ENCODE data around the gene SENP7.

Gene SENP7

DNA sequence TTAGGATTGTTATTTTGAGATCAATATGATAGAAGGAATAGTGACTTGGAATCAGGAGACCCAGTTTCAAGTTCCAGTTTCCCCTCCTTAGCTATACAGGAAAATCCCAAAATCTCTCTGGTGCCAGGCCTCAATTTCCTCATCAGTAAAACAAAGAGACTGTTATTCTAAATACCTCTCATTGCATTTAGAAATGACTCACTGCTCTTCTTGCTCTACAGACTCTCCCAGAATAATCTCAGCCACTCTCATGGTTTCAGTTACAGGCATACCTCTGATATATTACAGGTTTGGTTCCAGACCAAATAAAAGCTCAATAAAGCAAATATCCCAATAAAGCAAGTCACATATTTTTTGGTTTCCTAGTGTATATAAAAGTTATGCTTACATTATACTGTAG, 221.0 kb downstream of the SENP7 start:
- Histone ChIP-seq H3K9me2 (replicated peaks; ENCODE audit: control insufficient read depth, low read length) (no peaks in the 10 kb centered on the region), H3K79me2 (ENCODE audit: control insufficient read depth, low read length) (no peaks in the 10 kb centered on the region), H3K9me3 (ENCODE audit: control insufficient read depth, insufficient read depth, low read length) (no peaks in the 10 kb centered on the region), H3K27me3 (ENCODE audit: control insufficient read depth, low read length) (no peaks in the 10 kb centered on the region), H3K4me2 (ENCODE audit: low read length) (no peak overlapping the region), H3F3A (ENCODE audit: control insufficient read depth, insufficient read depth) (no peaks in the 10 kb centered on the region), H3K36me3 (ENCODE audit: control insufficient read depth, low read length) (no peaks in the 10 kb centered on the region), H3K4me3 (ENCODE audit: low read length) (no peak overlapping the region), H4K20me1 (ENCODE audit: control insufficient read depth, insufficient read depth, low read depth, low read length) (no peaks in the 10 kb centered on the region), H3K4me1 (ENCODE audit: control insufficient read depth, low read length) (no peaks in the 10 kb centered on the region), H3K27ac (ENCODE audit: low read depth, low read length) (no peak overlapping the region)
- no peak for TF ChIP-seq EZH2phosphoT487 (IDR thresholded peaks at IDR 0.05; ENCODE audit: borderline replicate concordance, low read length)
- TF ChIP-seq, protein P1, sequence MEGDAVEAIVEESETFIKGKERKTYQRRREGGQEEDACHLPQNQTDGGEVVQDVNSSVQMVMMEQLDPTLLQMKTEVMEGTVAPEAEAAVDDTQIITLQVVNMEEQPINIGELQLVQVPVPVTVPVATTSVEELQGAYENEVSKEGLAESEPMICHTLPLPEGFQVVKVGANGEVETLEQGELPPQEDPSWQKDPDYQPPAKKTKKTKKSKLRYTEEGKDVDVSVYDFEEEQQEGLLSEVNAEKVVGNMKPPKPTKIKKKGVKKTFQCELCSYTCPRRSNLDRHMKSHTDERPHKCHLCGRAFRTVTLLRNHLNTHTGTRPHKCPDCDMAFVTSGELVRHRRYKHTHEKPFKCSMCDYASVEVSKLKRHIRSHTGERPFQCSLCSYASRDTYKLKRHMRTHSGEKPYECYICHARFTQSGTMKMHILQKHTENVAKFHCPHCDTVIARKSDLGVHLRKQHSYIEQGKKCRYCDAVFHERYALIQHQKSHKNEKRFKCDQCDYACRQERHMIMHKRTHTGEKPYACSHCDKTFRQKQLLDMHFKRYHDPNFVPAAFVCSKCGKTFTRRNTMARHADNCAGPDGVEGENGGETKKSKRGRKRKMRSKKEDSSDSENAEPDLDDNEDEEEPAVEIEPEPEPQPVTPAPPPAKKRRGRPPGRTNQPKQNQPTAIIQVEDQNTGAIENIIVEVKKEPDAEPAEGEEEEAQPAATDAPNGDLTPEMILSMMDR (IDR thresholded peaks at IDR 0.05; ENCODE audit: low read depth, low read length, poor library complexity, severe bottlenecking), result no peak

DNA sequence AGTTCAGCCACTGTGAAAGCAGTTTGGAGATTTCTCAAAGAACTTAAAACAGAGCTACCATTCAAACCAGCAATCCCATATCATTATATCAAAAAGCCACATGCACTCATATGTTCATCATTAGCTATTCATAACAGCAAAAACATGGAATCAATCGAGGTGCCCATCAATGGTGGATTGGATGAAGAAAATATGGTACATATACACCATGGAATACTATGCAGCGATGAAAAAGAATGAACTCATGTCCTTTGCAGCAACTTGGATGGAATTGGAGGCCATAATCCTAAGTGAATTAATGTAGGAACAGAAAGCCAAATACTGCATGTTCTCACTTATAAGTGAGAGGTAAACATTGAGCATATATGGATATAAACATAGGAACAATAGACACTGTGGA, 224.7 kb downstream of the SENP7 start:
- Histone ChIP-seq H3K4me2 (ENCODE audit: low read length) (no peak overlapping the region), H4K20me1 (ENCODE audit: control insufficient read depth, insufficient read depth, low read depth, low read length) (no peaks in the 10 kb centered on the region), H3F3A (ENCODE audit: control insufficient read depth, insufficient read depth) (no peaks in the 10 kb centered on the region), H3K27ac (ENCODE audit: low read depth, low read length) (no peak overlapping the region), H3K4me1 (ENCODE audit: control insufficient read depth, low read length) (no peaks in the 10 kb centered on the region), H3K79me2 (ENCODE audit: control insufficient read depth, low read length) (no peaks in the 10 kb centered on the region), H3K9me2 (replicated peaks; ENCODE audit: control insufficient read depth, low read length) (no peaks in the 10 kb centered on the region), H3K4me3 (ENCODE audit: low read length) (no peak overlapping the region), H3K36me3 (ENCODE audit: control insufficient read depth, low read length) (no peaks in the 10 kb centered on the region), H3K27me3 (ENCODE audit: control insufficient read depth, low read length) (no peaks in the 10 kb centered on the region), H3K9me3 (ENCODE audit: control insufficient read depth, insufficient read depth, low read length) (no peaks in the 10 kb centered on the region)
- TF ChIP-seq, protein P1 (IDR thresholded peaks at IDR 0.05; ENCODE audit: low read depth, low read length, poor library complexity, severe bottlenecking), result no peak
- no peak for TF ChIP-seq EZH2phosphoT487 (IDR thresholded peaks at IDR 0.05; ENCODE audit: borderline replicate concordance, low read length)

DNA sequence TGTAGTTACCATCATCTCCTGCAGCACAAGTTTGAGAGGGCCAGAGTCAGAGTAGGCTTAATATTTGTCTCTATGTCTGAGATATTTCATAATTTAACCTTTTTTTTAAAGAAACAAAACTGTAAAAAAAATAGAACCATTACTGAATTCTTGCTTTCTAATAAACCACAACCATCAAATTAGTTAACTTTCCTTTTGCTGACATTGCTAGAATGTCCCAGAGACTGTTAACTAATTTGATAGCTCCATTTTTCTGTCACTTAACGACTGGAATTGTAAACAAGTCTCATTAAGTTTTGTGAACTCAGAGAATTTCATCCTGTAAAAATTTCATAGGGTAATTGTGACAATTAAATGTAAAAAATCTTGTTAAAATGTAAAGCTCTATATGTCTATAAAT, 228.3 kb downstream of the SENP7 start:
- H3K4me1 ChIP-seq (ENCODE audit: control insufficient read depth, low read length), result no peaks in the 10 kb centered on the region
- no peaks in the 10 kb centered on the region for H3K27me3 ChIP-seq (ENCODE audit: control insufficient read depth, low read length)
- no peaks in the 10 kb centered on the region for H3K9me2 ChIP-seq (replicated peaks; ENCODE audit: control insufficient read depth, low read length)
- no peak overlapping the region for H3K4me3 ChIP-seq (ENCODE audit: low read length)
- TF ChIP-seq, protein P1 (IDR thresholded peaks at IDR 0.05; ENCODE audit: low read depth, low read length, poor library complexity, severe bottlenecking), result no peak
- no peak for TF ChIP-seq EZH2phosphoT487 (IDR thresholded peaks at IDR 0.05; ENCODE audit: borderline replicate concordance, low read length)
- H3K9me3 ChIP-seq (ENCODE audit: control insufficient read depth, insufficient read depth, low read length), result no peaks in the 10 kb centered on the region
- H3K36me3 ChIP-seq (ENCODE audit: control insufficient read depth, low read length), result no peaks in the 10 kb centered on the region
- H3K79me2 ChIP-seq (ENCODE audit: control insufficient read depth, low read length), result no peaks in the 10 kb centered on the region
- no peaks in the 10 kb centered on the region for H3F3A ChIP-seq (ENCODE audit: control insufficient read depth, insufficient read depth)
- no peak overlapping the region for H3K4me2 ChIP-seq (ENCODE audit: low read length)
- no peaks in the 10 kb centered on the region for H4K20me1 ChIP-seq (ENCODE audit: control insufficient read depth, insufficient read depth, low read depth, low read length)
- no peak overlapping the region for H3K27ac ChIP-seq (ENCODE audit: low read depth, low read length)
